ENCODE data around the gene PRSS56.

DNA sequence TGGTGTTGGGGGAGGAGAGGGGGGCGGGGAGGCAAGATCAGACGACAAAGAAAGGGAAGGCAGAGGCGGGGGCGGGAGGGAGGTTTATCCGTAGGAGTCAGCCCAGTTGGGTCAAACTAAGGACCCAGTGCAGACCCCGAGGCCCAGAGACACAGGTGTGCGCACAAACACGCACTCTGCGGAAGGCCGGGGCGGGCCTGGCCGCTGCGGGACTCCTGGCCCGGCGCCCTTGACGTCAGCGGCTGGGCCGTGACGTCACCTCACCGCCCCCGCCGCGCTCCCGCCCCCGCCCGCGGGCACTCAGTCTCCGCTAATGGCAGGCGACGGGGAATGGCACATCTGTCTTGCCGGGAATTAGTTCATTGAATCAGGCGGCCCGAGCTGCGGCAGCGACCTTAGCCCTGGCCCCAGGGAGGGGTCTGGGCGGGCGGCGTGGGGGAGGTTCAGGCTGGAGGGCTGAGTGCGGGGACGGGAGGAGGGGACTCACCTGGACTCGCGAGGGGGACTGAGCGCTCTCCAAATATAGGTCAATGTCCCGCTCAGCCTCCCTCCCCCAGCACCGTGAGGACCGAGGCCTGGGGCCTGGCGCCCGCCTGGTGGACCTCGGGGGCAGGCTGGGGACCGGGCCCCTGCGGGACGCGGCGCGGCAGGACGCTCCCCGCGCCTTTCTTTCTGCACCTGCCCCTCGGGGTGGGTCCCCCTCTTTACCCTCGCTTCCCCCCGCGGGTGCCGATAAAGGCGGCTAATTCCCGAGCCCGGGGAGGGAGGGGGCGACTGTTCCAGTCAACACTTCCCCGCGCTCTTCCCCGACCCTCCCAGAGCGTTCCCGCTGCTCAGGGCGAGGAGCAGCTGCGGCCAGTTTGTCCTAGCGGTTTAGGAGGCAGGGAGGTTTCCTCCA, 17.0 kb upstream of the PRSS56 start:
- TF ChIP-seq, protein P1, sequence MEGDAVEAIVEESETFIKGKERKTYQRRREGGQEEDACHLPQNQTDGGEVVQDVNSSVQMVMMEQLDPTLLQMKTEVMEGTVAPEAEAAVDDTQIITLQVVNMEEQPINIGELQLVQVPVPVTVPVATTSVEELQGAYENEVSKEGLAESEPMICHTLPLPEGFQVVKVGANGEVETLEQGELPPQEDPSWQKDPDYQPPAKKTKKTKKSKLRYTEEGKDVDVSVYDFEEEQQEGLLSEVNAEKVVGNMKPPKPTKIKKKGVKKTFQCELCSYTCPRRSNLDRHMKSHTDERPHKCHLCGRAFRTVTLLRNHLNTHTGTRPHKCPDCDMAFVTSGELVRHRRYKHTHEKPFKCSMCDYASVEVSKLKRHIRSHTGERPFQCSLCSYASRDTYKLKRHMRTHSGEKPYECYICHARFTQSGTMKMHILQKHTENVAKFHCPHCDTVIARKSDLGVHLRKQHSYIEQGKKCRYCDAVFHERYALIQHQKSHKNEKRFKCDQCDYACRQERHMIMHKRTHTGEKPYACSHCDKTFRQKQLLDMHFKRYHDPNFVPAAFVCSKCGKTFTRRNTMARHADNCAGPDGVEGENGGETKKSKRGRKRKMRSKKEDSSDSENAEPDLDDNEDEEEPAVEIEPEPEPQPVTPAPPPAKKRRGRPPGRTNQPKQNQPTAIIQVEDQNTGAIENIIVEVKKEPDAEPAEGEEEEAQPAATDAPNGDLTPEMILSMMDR (IDR thresholded peaks at IDR 0.05): no peak
- TF ChIP-seq POLR2A (IDR thresholded peaks at IDR 0.05): no peak
